GM15510 (cell line): ENCODE results near the gene CYB5R3.

ENCODE experiments used
- POLR2A ChIP-seq: IDR thresholded peaks from 3 replicates; pipeline ENCODE4 v1.6.1; 2011; ENCODE audit warnings: borderline replicate concordance; ENCODE audit not compliant: insufficient read length; ENCODE audit errors: extremely low read depth

CYB5R3 gene

GRCh38 chr22:42581762-42582716 is 67.2 kb downstream of the CYB5R3 start:
- TF ChIP-seq POLR2A = peak; percentile 77

- no peak for TF ChIP-seq POLR2A
Measured at GRCh38 chr22:42577623-42578240, 71.5 kb downstream of the CYB5R3 start.
